Fibroblast of mammary gland (primary cell): ENCODE results near the gene GRID2.

Source experiments
- DNase-seq: peaks from one replicate; pipeline ENCODE4 v3.0.0-alpha.2; 2010; ENCODE audit warnings: low read depth
- H3K4me3 ChIP-seq: 2 replicates; pipeline ENCODE4 v1.5.1; 2011; ENCODE audit warnings: low read depth, mild to moderate bottlenecking, low read length, moderate library complexity; ENCODE audit not compliant: control insufficient read depth
- CTCF ChIP-seq: conservative IDR thresholded peaks from 2 replicates; pipeline ENCODE4 v1.5.1; 2011; ENCODE audit warnings: low read depth, low read length, inconsistent platforms; ENCODE audit not compliant: control insufficient read depth, insufficient read depth

The GRID2 gene

GRCh38 chr4:93780080-93780479 is 1476.3 kb downstream of the GRID2 start:
- TF ChIP-seq CTCF = no peak
- no peak for DNase-seq
- no peak overlapping the region for H3K4me3 ChIP-seq

- no peak overlapping the region for H3K4me3 ChIP-seq
- TF ChIP-seq CTCF = no peak
- DNase-seq = no peak
These were observed 1477.4 kb downstream of the GRID2 start for GRCh38 chr4:93781198-93781597.

GRCh38 chr4:93786149-93786548 is 1482.4 kb downstream of the GRID2 start:
- H3K4me3 ChIP-seq = no peak overlapping the region
- TF ChIP-seq CTCF = no peak
- no peak for DNase-seq

- DNase-seq = peak; percentile 9
- peak; percentile 43 for TF ChIP-seq CTCF
These were observed 1484.9 kb downstream of the GRID2 start for GRCh38 chr4:93788712-93789111.

GRCh38 chr4:93791570-93792195 is 1487.9 kb downstream of the GRID2 start:
- DNase-seq = peak; percentile 46
- no peak overlapping the region for H3K4me3 ChIP-seq
- TF ChIP-seq CTCF = peak; percentile 86

More at GRCh38 chr4:93788712-93789111, 1484.9 kb downstream of the GRID2 start:
- no peak overlapping the region for H3K4me3 ChIP-seq

- no peak for DNase-seq
- H3K4me3 ChIP-seq = no peak overlapping the region
- TF ChIP-seq CTCF = no peak
These were observed 1498.3 kb downstream of the GRID2 start for GRCh38 chr4:93802045-93802444.

GRCh38 chr4:93809773-93810172 is 1506.0 kb downstream of the GRID2 start:
- no peak overlapping the region for H3K4me3 ChIP-seq
- TF ChIP-seq CTCF = no peak
- DNase-seq = no peak
